ENCODE measurements around the gene AIFM2.

DNA sequence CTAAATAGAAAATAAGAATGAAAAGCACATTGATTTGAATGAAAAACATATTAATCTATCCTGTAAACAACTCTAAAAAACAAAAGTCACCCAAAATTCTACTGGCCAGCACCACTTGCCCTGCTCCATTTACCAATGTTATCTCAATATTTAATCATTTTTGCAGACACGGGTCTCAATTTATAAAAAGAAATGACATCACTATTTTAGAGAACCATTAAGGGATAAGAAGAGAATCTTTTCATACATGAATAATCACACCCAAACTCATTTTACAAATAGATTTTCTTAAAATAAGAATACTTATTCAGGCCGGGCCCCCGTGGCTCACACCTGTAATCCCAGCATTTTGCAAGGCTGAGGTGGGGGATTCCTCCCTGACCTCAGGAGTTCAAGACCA is 33.8 kb upstream of the AIFM2 start:
- TF ChIP-seq EZH2 (IDR thresholded peaks at IDR 0.05; ENCODE audit: insufficient read depth, poor library complexity, severe bottlenecking) (no peak), EZH2phosphoT487 (IDR thresholded peaks at IDR 0.05; ENCODE audit: insufficient read depth, low read depth) (no peak)

Measured in GM23248 (cell line).